22Rv1 (cell line): ENCODE measurements around the gene TEX26.

ENCODE experiments used
- ZFX ChIP-seq: fragments of 450-650 bp; IDR thresholded peaks from 2 replicates; pipeline ENCODE4 v1.6.1; 2017; ENCODE audit warnings: antibody characterized with exemption, borderline replicate concordance
- TF ChIP-seq, protein P1 (sequence below): fragments of 450-650 bp; IDR thresholded peaks from 2 replicates; pipeline ENCODE4 v1.5.1; 2017; ENCODE audit warnings: mild to moderate bottlenecking

DNA sequence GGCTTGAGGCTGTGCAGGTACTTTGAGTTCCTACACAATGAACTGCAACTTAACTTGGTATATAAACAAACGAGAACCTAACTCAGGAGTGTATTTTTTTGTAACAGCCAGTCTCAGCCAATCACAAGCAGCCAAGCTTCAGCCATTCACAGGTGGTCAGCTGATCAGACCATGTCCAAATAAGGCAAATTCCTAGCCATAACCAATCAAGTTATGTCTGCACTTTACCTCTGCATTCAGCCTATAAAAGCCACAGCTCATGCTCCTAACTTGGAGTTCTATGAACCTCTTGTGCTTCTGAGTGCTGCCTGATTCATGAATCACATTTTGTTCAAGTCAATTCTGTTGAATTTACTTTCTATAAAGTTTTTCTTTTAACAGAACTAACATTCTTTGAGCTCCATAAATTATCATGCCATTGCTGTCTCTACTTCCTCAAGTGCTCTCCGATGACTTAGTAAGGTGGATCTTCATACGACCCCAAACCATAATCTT lies 43.2 kb upstream of the TEX26 start:
- TF ChIP-seq, protein P1, sequence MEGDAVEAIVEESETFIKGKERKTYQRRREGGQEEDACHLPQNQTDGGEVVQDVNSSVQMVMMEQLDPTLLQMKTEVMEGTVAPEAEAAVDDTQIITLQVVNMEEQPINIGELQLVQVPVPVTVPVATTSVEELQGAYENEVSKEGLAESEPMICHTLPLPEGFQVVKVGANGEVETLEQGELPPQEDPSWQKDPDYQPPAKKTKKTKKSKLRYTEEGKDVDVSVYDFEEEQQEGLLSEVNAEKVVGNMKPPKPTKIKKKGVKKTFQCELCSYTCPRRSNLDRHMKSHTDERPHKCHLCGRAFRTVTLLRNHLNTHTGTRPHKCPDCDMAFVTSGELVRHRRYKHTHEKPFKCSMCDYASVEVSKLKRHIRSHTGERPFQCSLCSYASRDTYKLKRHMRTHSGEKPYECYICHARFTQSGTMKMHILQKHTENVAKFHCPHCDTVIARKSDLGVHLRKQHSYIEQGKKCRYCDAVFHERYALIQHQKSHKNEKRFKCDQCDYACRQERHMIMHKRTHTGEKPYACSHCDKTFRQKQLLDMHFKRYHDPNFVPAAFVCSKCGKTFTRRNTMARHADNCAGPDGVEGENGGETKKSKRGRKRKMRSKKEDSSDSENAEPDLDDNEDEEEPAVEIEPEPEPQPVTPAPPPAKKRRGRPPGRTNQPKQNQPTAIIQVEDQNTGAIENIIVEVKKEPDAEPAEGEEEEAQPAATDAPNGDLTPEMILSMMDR: no peak
- TF ChIP-seq ZFX: no peak
